Suprapubic skin (tissue), 4 donors: ENCODE results near the gene EXT2. TPM values are rescaled to one million over a fixed set of nuclear protein-coding genes. Genes with fewer than 3 reads are reported as not detected.

Source experiments
- DNase-seq, 2 donors: peaks; one replicate each; pipeline ENCODE4 v3.0.0-alpha.2; 2019; ENCODE audit warnings: low spot score in 2 of 2
- H3K27ac ChIP-seq: fragments of 200-600 bp; sonication (generic); one replicate; pipeline ENCODE4 v1.5.1; 2019
- H3K27me3 ChIP-seq: fragments of 200-600 bp; sonication (generic); one replicate; pipeline ENCODE4 v1.5.1; 2019
- H3K36me3 ChIP-seq: fragments of 200-600 bp; sonication (generic); one replicate; pipeline ENCODE4 v1.5.1; 2019
- H3K4me1 ChIP-seq: fragments of 200-600 bp; sonication (generic); one replicate; pipeline ENCODE4 v1.5.1; 2019
- H3K4me3 ChIP-seq: fragments of 200-600 bp; sonication (generic); one replicate; pipeline ENCODE4 v1.5.1; 2019; ENCODE audit warnings: mild to moderate bottlenecking
- H3K9me3 ChIP-seq: fragments of 200-600 bp; sonication (generic); one replicate; pipeline ENCODE4 v1.5.1; 2019
- EP300 ChIP-seq: sonication (generic); formaldehyde crosslinking; IDR thresholded peaks from one replicate; pipeline ENCODE4 v1.6.1; 2017; ENCODE audit warnings: antibody characterized with exemption
- POLR2A ChIP-seq, 2 donors: fragments of 450-650 bp; IDR thresholded peaks; one replicate each; pipeline ENCODE4 v1.6.1; 2017; ENCODE audit warnings: antibody characterized with exemption in 2 of 2, mild to moderate bottlenecking in 2 of 2, moderate library complexity in 2 of 2
- POLR2AphosphoS5 ChIP-seq, 3 donors: sonication (generic); formaldehyde crosslinking; IDR thresholded peaks; one replicate each; pipeline ENCODE4 v1.6.1; 2017; ENCODE audit warnings: antibody characterized with exemption in 3 of 3
- WGBS: methylation state at CpG from one replicate; pipeline ENCODE4 v1.1.5; 2018; 5-methylcytosine and 5-hydroxymethylcytosine counted together
- total RNA-seq, 4 donors: library from RNA; depleted of rRNA; stranded (reverse); fragments of >200 nt; gene quantifications; one replicate each; pipeline ENCODE4 v1.1.0, GENCODE V29; 2016
- TF ChIP-seq, protein P1 (sequence below), 2 donors: fragments of 200-600 bp in 1 of 2; fragments of 450-650 bp in 1 of 2; sonication (generic) in 1 of 2; IDR thresholded peaks; one replicate each; pipeline ENCODE4 v1.5.1; 2016 to 2019; ENCODE audit warnings: antibody characterized with exemption in 2 of 2, mild to moderate bottlenecking in 1 of 2, moderate library complexity in 1 of 2

The EXT2 gene
- total RNA-seq, 4 donors from 2014 or later, result 66.3 to 82.0 (median 72.4) TPM

DNA sequence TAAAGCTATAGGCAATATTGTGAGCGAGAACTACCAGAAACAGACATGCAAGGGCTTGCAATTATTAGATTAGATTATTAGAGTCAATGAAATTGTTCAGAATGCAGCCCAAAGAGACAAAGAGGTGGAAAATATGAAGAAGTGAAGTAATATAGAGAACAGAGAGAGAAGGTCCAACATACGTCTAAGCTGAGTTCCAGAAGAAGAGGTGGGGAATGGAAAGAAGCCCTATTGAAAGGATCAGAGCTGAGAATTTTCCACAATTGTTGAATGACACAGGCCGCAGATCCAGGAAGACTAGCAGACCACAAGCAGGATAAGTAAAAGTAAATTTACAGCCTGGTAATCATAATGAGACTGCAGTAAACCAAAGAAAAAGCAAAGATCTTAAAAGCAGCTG is 93.2 kb downstream of the EXT2 start:
- Histone ChIP-seq H3K27ac (no peak overlapping the region), H3K4me3 (no peak overlapping the region), H3K4me1 (peaks cover 5% of the 10 kb centered on the region), H3K9me3 (peaks cover 7% of the 10 kb centered on the region), H3K27me3 (no peaks in the 10 kb centered on the region), H3K36me3 (peaks cover 4% of the 10 kb centered on the region)
- DNase-seq, result no peak
- 96% methylated on average over 3 of the region's 3 CpGs for WGBS
- TF ChIP-seq POLR2A (IDR thresholded peaks at IDR 0.05) (no peak), POLR2AphosphoS5 (IDR thresholded peaks at IDR 0.05) (no peak)
- TF ChIP-seq, protein P1, sequence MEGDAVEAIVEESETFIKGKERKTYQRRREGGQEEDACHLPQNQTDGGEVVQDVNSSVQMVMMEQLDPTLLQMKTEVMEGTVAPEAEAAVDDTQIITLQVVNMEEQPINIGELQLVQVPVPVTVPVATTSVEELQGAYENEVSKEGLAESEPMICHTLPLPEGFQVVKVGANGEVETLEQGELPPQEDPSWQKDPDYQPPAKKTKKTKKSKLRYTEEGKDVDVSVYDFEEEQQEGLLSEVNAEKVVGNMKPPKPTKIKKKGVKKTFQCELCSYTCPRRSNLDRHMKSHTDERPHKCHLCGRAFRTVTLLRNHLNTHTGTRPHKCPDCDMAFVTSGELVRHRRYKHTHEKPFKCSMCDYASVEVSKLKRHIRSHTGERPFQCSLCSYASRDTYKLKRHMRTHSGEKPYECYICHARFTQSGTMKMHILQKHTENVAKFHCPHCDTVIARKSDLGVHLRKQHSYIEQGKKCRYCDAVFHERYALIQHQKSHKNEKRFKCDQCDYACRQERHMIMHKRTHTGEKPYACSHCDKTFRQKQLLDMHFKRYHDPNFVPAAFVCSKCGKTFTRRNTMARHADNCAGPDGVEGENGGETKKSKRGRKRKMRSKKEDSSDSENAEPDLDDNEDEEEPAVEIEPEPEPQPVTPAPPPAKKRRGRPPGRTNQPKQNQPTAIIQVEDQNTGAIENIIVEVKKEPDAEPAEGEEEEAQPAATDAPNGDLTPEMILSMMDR (IDR thresholded peaks at IDR 0.05), result no peak

DNA sequence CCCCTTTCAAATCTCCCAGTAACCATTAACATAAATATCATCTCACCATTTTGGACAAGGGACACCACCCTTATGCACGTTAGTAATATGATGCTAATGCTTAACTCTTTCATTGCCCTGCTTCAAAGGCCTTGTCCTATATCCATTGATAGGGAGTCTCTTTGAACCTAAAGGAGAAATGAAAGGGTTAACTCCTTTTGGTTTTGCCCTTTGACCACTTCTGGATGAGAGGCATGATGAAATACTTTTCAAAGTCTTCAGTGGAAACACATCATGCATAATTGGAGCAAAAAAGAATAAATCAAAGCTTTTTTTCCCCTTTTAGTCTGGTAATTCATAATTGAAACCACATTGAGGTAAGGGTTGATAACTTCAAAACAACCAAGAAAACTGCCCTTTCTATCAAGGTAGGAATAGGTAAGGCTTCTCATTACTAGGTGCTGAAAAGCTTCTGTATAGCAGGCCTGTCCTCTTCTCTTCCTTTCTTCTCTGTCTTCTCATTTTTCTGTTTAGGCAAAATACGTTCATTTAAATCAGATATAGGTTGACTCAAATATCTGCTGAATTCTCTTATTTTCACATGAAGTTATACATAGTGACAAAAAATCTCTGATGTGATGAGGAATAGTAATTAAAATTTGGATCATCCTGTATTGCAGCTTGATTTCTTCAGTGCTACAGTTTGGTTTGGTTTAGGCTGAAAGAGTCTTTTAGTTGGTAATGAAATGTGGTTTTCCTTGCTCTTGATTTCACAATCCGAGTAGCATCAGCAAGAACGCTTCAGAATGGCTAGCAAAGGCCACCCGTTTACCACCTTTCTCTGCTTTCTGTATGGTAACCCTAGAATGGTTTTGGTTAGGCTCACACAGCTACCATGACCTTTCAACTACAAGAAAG is 94.8 kb downstream of the EXT2 start:
- no peak overlapping the region for H3K27ac ChIP-seq
- H3K36me3 ChIP-seq, result peaks cover 4% of the 10 kb centered on the region
- no peak overlapping the region for H3K4me3 ChIP-seq
- 87% methylated on average over 5 of the region's 5 CpGs for WGBS
- no peak for DNase-seq
- peaks cover 7% of the 10 kb centered on the region for H3K9me3 ChIP-seq
- TF ChIP-seq EP300, result no peak
- TF ChIP-seq, protein P1 (IDR thresholded peaks at IDR 0.05), result no peak
- TF ChIP-seq POLR2AphosphoS5 (IDR thresholded peaks at IDR 0.05), result no peak
- TF ChIP-seq POLR2A (IDR thresholded peaks at IDR 0.05), result no peak
- H3K4me1 ChIP-seq, result peaks cover 5% of the 10 kb centered on the region
- no peaks in the 10 kb centered on the region for H3K27me3 ChIP-seq

- Histone ChIP-seq H3K4me1 (peaks cover 5% of the 10 kb centered on the region), H3K9me3 (peaks cover 7% of the 10 kb centered on the region), H3K4me3 (no peak overlapping the region), H3K27ac (no peak overlapping the region), H3K36me3 (peaks cover 4% of the 10 kb centered on the region), H3K27me3 (no peaks in the 10 kb centered on the region)
- TF ChIP-seq, protein P1 (IDR thresholded peaks at IDR 0.05), result no peak
- TF ChIP-seq POLR2A (IDR thresholded peaks at IDR 0.05) (no peak), EP300 (no peak), POLR2AphosphoS5 (IDR thresholded peaks at IDR 0.05) (no peak)
- DNase-seq, result no peak
- WGBS, result 90% methylated on average over 2 of the region's 2 CpGs
Observed at GRCh38 chr11:44190883-44191230, 95.4 kb downstream of the EXT2 start.

DNA sequence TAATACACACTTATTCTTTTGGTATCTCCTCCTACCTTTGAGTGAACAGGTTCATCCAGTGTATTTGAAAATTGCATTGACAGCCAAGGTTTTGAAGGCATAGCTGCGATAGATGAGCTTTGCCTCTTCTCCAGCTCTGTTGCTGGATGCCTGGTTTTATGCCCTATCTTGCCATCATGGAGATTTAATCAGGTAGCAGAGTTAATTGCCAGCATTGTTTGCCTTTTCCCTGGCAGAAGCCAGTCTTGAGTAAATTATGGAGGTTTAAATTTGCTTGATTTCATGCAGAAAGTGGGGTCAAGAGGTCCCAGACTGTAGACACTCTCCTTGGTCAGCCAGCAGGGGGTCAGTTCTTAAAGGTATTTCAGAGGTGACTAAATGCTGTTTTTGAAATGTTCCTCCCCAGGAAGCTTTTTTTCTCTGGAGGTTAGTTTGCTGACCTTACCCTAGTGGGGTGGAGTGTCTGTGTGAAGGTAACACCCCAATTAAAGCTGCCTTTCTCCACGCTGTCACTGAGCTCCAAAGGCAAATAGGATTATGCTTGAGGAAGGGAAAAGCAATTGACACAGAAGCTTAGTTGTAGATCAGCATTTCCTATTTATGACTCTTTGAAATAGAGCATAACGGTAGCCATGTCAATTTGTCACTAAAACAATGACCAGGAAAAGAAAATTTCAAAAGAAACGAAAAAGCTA is 96.0 kb downstream of the EXT2 start:
- H3K36me3 ChIP-seq, result peaks cover 4% of the 10 kb centered on the region
- TF ChIP-seq EP300 (no peak), POLR2A (IDR thresholded peaks at IDR 0.05) (no peak)
- TF ChIP-seq, protein P1 (IDR thresholded peaks at IDR 0.05), result no peak

GRCh38 chr11:44192017-44192385 is 96.5 kb downstream of the EXT2 start:
- Histone ChIP-seq H3K27ac (no peak overlapping the region), H3K9me3 (peaks cover 7% of the 10 kb centered on the region), H3K27me3 (no peaks in the 10 kb centered on the region), H3K4me1 (peaks cover 5% of the 10 kb centered on the region), H3K4me3 (no peak overlapping the region), H3K36me3 (peaks cover 4% of the 10 kb centered on the region)
- DNase-seq, result no peak
- TF ChIP-seq EP300 (no peak), POLR2AphosphoS5 (IDR thresholded peaks at IDR 0.05) (no peak), POLR2A (IDR thresholded peaks at IDR 0.05) (no peak)
- TF ChIP-seq, protein P1 (IDR thresholded peaks at IDR 0.05), result no peak
- 55% methylated on average over 2 of the region's 2 CpGs for WGBS

More for the DNA sequence above, 96.0 kb downstream of the EXT2 start:
- no peak overlapping the region for H3K27ac ChIP-seq
- no peaks in the 10 kb centered on the region for H3K27me3 ChIP-seq
- DNase-seq, result no peak
- peaks cover 7% of the 10 kb centered on the region for H3K9me3 ChIP-seq
- peaks cover 5% of the 10 kb centered on the region for H3K4me1 ChIP-seq
- WGBS, result 91% methylated on average over 4 of the region's 4 CpGs
- H3K4me3 ChIP-seq, result no peak overlapping the region
